ENCODE results near the gene PRRX2.

PRRX2 gene

DNA sequence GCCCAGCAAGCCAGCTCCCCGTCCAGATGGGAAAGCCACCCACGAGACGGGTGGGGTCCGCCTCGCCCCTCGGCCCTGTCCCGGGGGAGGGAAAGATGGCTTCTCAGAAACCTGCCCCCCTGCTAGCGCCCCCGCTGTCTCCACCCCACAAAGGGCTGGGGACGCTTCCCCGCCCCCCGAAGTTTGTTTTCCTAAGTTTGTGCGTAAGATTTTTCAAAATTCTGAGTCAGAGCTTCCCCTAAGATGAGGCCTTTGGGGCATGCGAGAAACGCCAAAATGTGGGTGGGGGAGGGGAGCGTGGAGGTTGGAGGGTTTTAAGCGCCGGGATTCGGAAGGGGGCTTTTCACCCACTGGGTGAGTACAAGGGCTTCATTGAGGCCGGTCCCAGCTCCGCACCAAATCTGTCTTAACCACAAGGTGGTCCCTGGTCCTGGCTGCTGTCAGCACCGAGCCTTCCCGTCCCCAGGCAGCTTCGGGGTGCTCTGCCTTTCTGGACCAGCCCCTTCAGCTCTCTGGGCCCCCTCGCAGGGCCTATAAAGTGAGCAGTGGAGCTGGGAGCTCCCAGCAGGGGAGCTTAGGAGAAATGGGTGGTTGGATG, 32.3 kb downstream of the PRRX2 start:
- no peak for DNase-seq (ENCODE audit: extremely low read depth, low read depth)
- no peak for TF ChIP-seq CTCF (IDR thresholded peaks at IDR 0.05; ENCODE audit: low read depth, low read length)

DNA sequence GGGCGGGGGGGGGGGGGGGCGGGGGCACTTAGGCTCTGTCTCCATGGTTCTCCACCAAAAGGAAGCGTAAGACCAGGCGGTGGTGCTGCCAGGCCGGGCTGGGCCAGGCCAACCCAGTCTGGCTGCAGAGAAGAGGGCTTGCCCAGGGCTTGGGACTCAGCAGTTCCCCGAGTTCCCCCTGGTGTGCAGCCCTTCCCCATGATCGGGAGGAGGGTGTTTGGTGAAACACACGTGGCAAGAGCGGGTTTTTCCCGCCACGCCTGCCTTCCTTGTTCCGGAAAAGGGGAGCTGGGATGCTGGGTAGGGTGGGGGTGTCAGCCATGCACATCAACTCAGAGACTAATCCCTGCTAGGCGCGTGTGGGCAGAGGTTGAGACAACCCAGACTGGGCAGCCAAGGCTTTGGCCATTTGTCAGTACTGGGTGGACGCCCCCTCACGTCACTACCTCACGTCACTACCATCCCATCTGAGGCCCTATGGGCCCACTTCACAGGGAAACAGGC, 32.9 kb downstream of the PRRX2 start:
- peak; percentile 80 for DNase-seq (ENCODE audit: extremely low read depth, low read depth)
- TF ChIP-seq CTCF (IDR thresholded peaks at IDR 0.05; ENCODE audit: low read depth, low read length): no peak

GRCh38 chr9:129701054-129701453, 35.6 kb downstream of the PRRX2 start:
- no peak for DNase-seq (ENCODE audit: extremely low read depth, low read depth)
- TF ChIP-seq CTCF (IDR thresholded peaks at IDR 0.05; ENCODE audit: low read depth, low read length): no peak

- DNase-seq (ENCODE audit: extremely low read depth, low read depth): no peak
- no peak for TF ChIP-seq CTCF (IDR thresholded peaks at IDR 0.05; ENCODE audit: low read depth, low read length)
Measured at GRCh38 chr9:129701549-129701948, 36.1 kb downstream of the PRRX2 start.

DNA sequence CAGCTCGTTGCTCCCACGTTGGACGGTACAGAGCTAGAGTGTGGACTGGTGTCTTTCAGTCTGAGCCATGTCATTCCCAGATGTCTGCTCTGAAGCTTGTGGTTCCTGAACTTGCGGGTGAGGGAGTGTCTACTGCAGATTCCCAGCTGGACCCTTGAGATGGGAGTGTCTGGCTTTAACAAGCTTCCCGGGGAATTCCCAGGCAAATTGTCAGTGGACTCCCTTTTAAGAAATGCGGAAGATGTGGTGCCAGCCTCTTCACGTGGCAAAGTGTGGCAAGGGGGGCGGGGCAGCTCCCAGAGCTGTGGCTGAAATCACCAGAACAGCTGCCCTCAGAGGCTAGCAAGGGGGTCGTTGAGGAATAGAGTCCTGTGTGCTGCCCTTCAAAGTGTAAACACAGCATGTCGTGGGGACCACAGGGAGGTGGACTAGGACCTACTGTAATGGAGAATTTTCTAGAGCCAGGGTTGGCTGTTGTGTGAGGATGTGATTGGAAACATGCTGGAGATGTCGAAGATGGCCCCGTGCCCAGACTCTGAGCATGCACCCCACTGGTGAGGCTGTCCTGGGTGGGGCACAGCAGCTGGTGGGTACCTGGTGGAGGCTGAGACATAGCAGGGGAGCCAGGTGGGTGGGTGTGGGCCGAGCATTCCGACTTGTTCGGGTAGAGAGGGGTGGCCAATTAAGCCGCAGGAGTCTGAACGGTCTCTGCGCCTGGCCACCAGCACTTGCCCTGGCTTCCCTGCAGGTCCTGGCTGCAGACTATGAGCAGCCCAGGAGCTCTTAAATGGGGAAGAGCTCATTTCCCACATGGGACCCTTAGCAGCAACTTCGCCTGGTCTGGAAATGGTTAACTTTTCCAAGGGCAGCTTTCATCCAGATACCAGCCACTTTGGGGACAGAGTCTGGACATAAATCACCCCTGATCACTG, 37.4 kb downstream of the PRRX2 start:
- DNase-seq (ENCODE audit: extremely low read depth, low read depth): peak; percentile 68
- no peak for TF ChIP-seq CTCF (IDR thresholded peaks at IDR 0.05; ENCODE audit: low read depth, low read length)

DNA sequence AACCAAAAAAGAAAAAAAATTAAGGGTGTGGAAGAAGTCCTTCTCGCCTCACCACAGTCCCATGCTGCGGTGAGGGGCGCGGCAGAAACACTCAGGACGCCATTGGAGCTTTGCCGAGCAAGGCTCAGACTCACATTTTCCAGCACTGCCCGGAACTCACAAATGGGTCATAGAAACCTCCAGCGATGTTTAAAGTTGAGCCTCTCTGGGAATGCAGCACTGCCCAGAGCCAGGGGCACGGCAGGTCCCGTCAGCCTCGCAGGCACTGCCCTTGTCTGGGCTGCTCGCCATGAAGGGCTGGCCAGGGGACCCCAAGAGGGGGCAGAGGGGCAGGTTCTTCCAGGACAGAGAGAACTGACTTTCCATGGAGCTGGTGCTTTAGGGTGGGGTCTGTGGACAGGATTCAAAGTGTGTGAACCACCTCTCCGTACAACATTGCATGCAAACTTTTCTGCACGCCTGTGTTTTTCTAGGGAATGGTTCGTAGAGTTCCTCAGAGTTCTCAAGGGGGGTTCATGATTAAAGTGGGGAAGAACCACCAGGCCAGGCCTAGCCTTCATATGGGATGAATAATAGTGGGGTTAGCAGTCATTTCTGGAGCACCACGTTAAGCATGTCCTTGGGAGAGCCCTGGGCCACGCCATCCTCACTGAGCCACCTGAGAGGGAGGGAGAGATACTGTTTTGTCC, 38.4 kb downstream of the PRRX2 start:
- no peak for TF ChIP-seq CTCF (IDR thresholded peaks at IDR 0.05; ENCODE audit: low read depth, low read length)
- DNase-seq (ENCODE audit: extremely low read depth, low read depth): peak; percentile 47
